Measurements from ENCODE around the gene DNAJB7. TPM values are rescaled to one million over a fixed set of nuclear protein-coding genes. Genes with fewer than 3 reads are reported as not detected.
"Not testable (repeated sequence)": the region's sequence is repeated elsewhere in the genome, so short reads cannot be mapped to it uniquely, and the experiment has no call there.

DNAJB7 gene
- total RNA-seq, 1 donor from 2014 or later: not detected

- Histone ChIP-seq H3K36me3 (peaks cover 42 to 66% of the 10 kb centered on the region in 2 donors), H3K9me3 (no peaks in the 10 kb centered on the region), H3K27ac (no peak overlapping the region), H3K4me3 (no peak overlapping the region), H3K27me3 (no peaks in the 10 kb centered on the region), H3K4me1 (no peaks in the 10 kb centered on the region)
- intact Hi-C loops (cut with DNase I): no loop called here
- no peak for TF ChIP-seq CTCF (IDR thresholded peaks at IDR 0.05)
- DNase-seq (ENCODE audit: low spot score in 2 of 2): no peak
Observed at GRCh38 chr22:40889116-40889515, 27.2 kb upstream of the DNAJB7 start.

- Histone ChIP-seq H3K36me3 (peaks cover 13 to 28% of the 10 kb centered on the region in 2 donors), H3K9me3 (no peaks in the 10 kb centered on the region), H3K27me3 (no peaks in the 10 kb centered on the region), H3K4me3 (no peak overlapping the region), H3K27ac (no peak overlapping the region), H3K4me1 (no peaks in the 10 kb centered on the region)
- DNase-seq (ENCODE audit: low spot score in 2 of 2): no peak
- intact Hi-C loops (cut with DNase I): no loop called here
- no peak for TF ChIP-seq CTCF (IDR thresholded peaks at IDR 0.05)
Observed at GRCh38 chr22:40878922-40879321, 17.0 kb upstream of the DNAJB7 start.

GRCh38 chr22:40877488-40877887 lies 15.6 kb upstream of the DNAJB7 start:
- no peaks in the 10 kb centered on the region for H3K27me3 ChIP-seq
- intact Hi-C loops (cut with DNase I): no loop called here
- DNase-seq (ENCODE audit: low spot score in 2 of 2): no peak
- H3K27ac ChIP-seq: no peak overlapping the region
- no peaks in the 10 kb centered on the region for H3K9me3 ChIP-seq
- TF ChIP-seq CTCF (IDR thresholded peaks at IDR 0.05): no peak
- H3K4me3 ChIP-seq: no peak overlapping the region
- no peaks in the 10 kb centered on the region for H3K4me1 ChIP-seq
- peaks cover 12 to 22% of the 10 kb centered on the region in 2 donors for H3K36me3 ChIP-seq

GRCh38 chr22:40876907-40877306 lies 15.0 kb upstream of the DNAJB7 start:
- intact Hi-C loops (cut with DNase I): no loop called here
- no peak for TF ChIP-seq CTCF (IDR thresholded peaks at IDR 0.05)
- H3K36me3 ChIP-seq: peaks cover 10 to 20% of the 10 kb centered on the region in 2 donors
- no peak for DNase-seq (ENCODE audit: low spot score in 2 of 2)
- no peak overlapping the region for H3K27ac ChIP-seq
- no peaks in the 10 kb centered on the region for H3K4me1 ChIP-seq
- no peak overlapping the region for H3K4me3 ChIP-seq
- no peaks in the 10 kb centered on the region for H3K27me3 ChIP-seq
- no peaks in the 10 kb centered on the region for H3K9me3 ChIP-seq

- no peaks in the 10 kb centered on the region for H3K9me3 ChIP-seq
- intact Hi-C loops (cut with DNase I): no loop called here
- no peak overlapping the region for H3K4me3 ChIP-seq
- DNase-seq (ENCODE audit: low spot score in 2 of 2): no peak
- no peak for TF ChIP-seq CTCF (IDR thresholded peaks at IDR 0.05)
- peaks cover 14 to 22% of the 10 kb centered on the region in 2 donors for H3K36me3 ChIP-seq
- no peaks in the 10 kb centered on the region for H3K4me1 ChIP-seq
- no peaks in the 10 kb centered on the region for H3K27me3 ChIP-seq
- H3K27ac ChIP-seq: no peak overlapping the region
Observed at GRCh38 chr22:40875111-40875510, 13.2 kb upstream of the DNAJB7 start.

GRCh38 chr22:40874016-40874415 lies 12.1 kb upstream of the DNAJB7 start:
- DNase-seq (ENCODE audit: low spot score in 2 of 2): no peak
- H3K4me1 ChIP-seq: no peaks in the 10 kb centered on the region
- H3K27me3 ChIP-seq: no peaks in the 10 kb centered on the region
- intact Hi-C loops (cut with DNase I): no loop called here
- H3K9me3 ChIP-seq: no peaks in the 10 kb centered on the region
- H3K27ac ChIP-seq: no peak overlapping the region
- no peak overlapping the region for H3K4me3 ChIP-seq
- TF ChIP-seq CTCF (IDR thresholded peaks at IDR 0.05): no peak
- peaks cover 16 to 21% of the 10 kb centered on the region in 2 donors for H3K36me3 ChIP-seq

GRCh38 chr22:40868379-40868778 lies 6.5 kb upstream of the DNAJB7 start:
- H3K27me3 ChIP-seq; H3K9me3 ChIP-seq; intact Hi-C loops (cut with DNase I); H3K4me1 ChIP-seq; H3K27ac ChIP-seq; H3K4me3 ChIP-seq; DNase-seq (ENCODE audit: low spot score in 2 of 2): not testable (repeated sequence)
- H3K36me3 ChIP-seq: peaks cover 16% of the 10 kb centered on the region in 2 donors
